OCI-LY3 (cell line): ENCODE data around the gene GIMAP8.

ENCODE experiments used
- EZH2phosphoT487 ChIP-seq: fragments of 200-600 bp; shearing (Covaris generic); IDR thresholded peaks from 2 replicates; pipeline ENCODE4 v1.6.1; 2018; ENCODE audit warnings: antibody characterized with exemption, mixed run types, low read depth
- TF ChIP-seq, protein P1 (sequence below): fragments of 200-600, 300-600 bp; sonication (generic); IDR thresholded peaks from 2 replicates; pipeline ENCODE4 v1.5.1; 2014; ENCODE audit warnings: antibody characterized with exemption, low read length, low read depth

- TF ChIP-seq, protein P1, sequence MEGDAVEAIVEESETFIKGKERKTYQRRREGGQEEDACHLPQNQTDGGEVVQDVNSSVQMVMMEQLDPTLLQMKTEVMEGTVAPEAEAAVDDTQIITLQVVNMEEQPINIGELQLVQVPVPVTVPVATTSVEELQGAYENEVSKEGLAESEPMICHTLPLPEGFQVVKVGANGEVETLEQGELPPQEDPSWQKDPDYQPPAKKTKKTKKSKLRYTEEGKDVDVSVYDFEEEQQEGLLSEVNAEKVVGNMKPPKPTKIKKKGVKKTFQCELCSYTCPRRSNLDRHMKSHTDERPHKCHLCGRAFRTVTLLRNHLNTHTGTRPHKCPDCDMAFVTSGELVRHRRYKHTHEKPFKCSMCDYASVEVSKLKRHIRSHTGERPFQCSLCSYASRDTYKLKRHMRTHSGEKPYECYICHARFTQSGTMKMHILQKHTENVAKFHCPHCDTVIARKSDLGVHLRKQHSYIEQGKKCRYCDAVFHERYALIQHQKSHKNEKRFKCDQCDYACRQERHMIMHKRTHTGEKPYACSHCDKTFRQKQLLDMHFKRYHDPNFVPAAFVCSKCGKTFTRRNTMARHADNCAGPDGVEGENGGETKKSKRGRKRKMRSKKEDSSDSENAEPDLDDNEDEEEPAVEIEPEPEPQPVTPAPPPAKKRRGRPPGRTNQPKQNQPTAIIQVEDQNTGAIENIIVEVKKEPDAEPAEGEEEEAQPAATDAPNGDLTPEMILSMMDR: no peak
- no peak for TF ChIP-seq EZH2phosphoT487
Measured at GRCh38 chr7:150489782-150490181, 39.4 kb downstream of the GIMAP8 start.
